ENCODE measurements around the gene NR2E1.
A peak's percentile ranks its signal among the peaks of the same experiment; 100 is the strongest.

Gene NR2E1

DNA sequence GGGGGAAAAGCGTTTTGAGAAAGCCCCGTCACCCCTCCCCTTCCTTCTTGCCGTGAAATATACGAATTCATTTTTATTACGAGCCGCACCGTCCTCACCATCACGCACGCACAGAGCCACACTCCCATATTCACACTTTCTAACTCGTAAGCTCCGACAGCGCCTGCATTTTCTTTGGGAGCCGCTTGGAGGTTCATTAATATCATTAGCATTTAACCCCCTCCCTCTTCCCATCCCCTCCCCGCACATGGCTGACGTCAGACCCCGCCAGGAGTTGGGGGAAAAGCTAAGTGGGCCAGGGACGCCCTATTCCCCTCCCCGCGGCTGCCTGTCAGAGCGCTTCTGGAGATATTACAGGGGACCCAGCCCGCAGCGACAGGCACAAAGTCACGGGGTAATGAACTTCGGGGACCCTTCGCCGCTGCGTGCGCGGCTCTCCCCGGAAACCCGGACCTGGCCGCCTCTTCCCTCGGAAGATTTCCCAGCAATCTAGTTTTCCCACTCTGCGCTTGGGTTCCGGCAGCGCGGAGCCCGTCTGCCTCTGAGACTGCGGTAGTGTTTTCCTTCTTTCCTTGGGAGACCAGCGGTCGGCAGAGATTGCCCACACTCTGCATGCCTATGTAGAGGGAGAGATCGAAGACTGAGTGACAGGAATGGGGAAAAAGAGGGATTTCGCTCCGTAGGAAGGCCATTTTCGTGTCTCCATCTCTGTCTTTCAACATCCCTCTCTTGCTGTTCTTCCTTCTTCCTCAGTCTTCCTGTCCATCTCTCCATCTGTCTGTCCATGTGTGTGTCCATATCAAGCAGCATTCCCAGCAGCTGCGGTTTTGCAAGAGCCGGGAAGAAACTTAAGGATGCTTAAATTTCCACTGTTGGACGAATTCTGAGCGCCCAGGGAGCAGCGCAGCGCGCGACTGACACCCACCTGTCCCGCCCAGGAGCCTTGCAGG lies at the start of gene NR2E1:
Gene NR2E1, plus strand, starts transcription at position 309 of the 950 bp plus-strand sequence. CDS start 744 bp downstream, outside the sequence.
- in situ Hi-C loops (cut with HindIII; ENCODE audit: low sequenced_read_pairs): no loop called here
- TF ChIP-seq, protein P1, sequence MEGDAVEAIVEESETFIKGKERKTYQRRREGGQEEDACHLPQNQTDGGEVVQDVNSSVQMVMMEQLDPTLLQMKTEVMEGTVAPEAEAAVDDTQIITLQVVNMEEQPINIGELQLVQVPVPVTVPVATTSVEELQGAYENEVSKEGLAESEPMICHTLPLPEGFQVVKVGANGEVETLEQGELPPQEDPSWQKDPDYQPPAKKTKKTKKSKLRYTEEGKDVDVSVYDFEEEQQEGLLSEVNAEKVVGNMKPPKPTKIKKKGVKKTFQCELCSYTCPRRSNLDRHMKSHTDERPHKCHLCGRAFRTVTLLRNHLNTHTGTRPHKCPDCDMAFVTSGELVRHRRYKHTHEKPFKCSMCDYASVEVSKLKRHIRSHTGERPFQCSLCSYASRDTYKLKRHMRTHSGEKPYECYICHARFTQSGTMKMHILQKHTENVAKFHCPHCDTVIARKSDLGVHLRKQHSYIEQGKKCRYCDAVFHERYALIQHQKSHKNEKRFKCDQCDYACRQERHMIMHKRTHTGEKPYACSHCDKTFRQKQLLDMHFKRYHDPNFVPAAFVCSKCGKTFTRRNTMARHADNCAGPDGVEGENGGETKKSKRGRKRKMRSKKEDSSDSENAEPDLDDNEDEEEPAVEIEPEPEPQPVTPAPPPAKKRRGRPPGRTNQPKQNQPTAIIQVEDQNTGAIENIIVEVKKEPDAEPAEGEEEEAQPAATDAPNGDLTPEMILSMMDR (IDR thresholded peaks at IDR 0.05; ENCODE audit: low read depth, low read length, missing control alignments): no peak
- no peak within 1 kb of the TSS for H3K4me3 ChIP-seq (ENCODE audit: low read depth, low read length)
- no peak for DNase-seq (ENCODE audit: low read depth)

DNA sequence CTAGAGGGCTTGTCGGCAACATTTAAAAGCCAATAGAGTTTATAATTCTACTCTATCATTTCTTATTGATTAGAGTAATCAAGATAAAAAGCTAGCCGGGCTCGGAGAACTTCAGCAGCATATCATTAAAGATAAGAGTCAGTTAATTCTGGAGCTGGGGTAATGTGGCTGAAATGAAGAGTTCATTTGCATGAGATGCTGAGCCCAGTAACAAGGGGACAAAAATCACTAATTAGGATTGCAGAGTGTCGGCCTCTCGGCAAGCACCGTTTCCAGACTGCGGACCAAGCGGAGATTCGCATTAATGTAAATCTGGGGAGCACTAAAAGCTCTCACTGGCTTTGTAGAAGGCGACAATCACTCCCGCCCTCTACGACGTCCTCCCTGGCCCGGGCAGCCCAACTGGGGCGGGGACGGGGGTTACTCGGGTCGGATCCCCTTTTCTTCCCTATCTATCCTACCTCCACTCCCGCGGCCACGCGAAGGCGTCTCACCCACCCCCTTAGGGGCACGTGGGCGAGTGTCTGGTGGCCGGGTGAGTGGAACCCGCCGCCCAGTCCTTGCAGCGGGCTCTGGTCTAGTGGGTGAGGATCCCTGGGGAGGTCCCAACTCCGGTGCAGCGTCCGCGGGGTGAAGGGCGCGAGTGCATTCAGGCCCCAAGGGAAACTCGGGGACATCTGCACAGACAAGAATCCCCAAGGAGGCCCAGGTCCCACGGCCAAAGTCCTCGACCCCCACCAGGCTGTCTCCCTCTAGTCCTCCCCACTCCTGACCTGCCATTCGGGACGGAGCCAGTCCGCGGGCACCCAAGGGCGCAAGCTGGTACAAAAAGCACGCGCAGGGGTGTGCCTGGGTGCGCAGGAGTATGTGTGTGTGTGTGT lies 49.0 kb upstream of the NR2E1 start:
- in situ Hi-C loops (cut with HindIII; ENCODE audit: low sequenced_read_pairs): loop anchor here (10.0 kb wide), 1 partner anchor 378 kb away; no protein-coding TSS in a partner anchor
- H3K4me3 ChIP-seq (ENCODE audit: low read depth, low read length): no peak overlapping the region
- DNase-seq (ENCODE audit: low read depth): no peak
- TF ChIP-seq, protein P1 (IDR thresholded peaks at IDR 0.05; ENCODE audit: low read depth, low read length, missing control alignments): no peak

DNA sequence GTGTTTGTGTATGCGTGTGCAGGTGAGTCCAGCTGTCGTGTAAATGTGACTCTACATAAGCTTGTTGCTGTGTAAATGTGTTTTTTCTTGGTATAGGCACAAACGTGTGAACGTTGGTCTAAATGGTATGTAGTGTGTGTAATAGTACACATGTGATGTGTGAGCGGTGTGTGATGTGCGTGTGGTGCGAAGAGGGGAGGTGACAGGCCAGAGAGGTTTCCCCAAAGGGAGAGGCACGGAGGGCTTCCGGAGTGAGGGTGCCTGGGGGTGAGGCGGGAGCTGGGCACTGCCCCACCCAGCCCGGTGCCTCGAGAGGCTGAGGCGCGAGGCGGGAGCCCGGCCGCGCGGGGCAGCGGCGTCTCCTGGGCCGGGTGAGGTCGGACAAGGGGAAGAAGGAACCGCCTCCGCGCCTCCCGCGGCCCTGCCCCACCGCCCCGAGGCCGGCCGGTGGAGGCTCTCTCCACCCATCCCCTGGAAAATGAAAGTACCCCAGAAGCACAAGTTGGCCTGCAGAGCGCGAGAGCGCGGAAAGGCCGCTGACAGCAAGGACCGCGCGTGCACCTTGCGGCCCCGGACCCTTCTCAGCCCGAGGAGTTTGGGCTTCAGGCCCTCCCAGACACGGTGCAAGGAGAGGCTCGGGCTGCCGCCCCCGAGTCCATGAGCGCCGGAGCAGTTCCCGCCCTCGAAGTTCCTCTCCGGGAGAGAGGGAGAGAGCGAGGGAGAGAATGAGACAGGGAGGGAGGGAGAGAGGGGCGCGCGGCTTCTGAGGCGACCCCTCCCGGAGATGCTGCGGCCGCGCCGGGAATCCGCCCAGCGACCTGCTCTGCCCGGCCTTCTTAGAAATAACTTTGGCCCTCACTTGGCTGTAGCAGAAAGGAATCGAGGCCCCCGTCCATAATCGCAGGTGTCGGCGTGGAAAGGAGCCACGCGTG lies 48.1 kb upstream of the NR2E1 start:
- DNase-seq (ENCODE audit: low read depth): no peak
- in situ Hi-C loops (cut with HindIII; ENCODE audit: low sequenced_read_pairs): loop anchor here (10.0 kb wide), 1 partner anchor 377 kb away; no protein-coding TSS in a partner anchor
- TF ChIP-seq, protein P1 (IDR thresholded peaks at IDR 0.05; ENCODE audit: low read depth, low read length, missing control alignments): no peak

DNA sequence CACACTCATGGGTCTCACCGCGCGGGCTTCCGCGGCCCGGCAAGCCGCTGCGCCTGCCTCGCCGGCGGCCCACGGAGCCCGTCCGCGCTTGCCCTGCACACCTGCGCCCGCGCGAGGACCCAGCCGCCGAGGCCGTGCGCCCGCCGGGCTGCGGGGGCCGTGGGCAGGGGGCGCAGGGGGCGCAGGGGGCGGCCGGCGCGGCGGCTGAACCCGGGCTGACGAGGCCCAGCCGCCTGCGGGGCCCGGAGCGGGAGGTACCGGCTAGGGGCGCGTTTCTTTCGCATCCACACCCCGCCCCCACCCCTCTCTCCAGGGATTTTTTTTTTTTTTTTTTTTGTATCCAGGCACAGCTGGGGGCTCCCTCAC lies 47.5 kb upstream of the NR2E1 start:
- TF ChIP-seq, protein P1 (IDR thresholded peaks at IDR 0.05; ENCODE audit: low read depth, low read length, missing control alignments): no peak
- DNase-seq (ENCODE audit: low read depth): no peak
- peak overlapping the region; percentile 51 for H3K4me3 ChIP-seq (ENCODE audit: low read depth, low read length)
- in situ Hi-C loops (cut with HindIII; ENCODE audit: low sequenced_read_pairs): loop anchor here (10.0 kb wide), 1 partner anchor 376 kb away; no protein-coding TSS in a partner anchor

More for the DNA sequence above, 48.1 kb upstream of the NR2E1 start:
- H3K4me3 ChIP-seq (ENCODE audit: low read depth, low read length): peak overlapping the region; percentile 51

DNA sequence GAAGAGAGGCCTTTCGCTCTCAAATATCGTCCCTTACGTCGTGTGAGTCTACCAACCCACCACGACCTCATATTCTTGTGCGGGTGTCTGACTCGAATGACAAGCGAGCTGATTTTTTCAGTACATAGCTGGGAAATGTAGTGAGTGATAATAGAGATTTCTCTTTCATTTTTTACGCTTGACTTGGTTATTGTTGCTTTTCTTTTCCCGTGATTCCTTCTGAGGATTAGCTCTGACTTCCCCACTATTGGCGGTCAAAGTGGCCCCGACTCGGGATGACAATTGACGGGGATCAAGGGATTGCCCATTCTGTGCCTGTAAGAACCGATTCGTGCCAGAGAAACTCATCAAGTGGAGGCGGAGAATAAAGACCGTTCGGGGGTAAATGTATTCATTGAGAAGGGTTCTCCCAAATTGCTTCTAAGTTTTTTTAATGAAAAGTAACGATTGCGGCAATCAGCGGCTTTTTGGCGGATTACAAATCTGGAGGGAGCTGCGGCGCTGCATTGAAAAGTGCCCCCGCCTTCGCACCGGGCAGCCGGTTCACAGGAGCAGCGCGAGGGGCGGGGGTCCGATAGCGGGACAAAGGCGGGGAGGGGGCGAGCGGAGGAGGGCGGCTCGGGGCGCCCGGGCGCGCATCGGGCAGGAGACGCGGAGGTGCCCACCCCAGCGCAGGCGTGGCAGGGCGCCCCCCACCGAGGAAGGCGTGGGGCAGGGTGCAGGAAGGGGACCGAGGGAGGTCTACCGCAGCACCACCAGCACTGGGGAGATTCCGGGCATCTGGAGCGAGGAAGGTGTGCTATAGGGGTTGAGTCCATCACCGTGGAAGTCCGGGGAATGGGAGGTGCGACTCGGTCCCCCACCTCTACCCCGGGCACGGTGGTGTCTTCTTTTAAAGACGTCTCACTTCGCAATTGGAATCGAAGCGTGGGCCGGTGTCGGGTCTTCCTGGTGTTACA lies 46.7 kb upstream of the NR2E1 start:
- no peak for DNase-seq (ENCODE audit: low read depth)

More for the DNA sequence above, 46.7 kb upstream of the NR2E1 start:
- H3K4me3 ChIP-seq (ENCODE audit: low read depth, low read length): peak overlapping the region; percentile 32
- TF ChIP-seq, protein P1 (IDR thresholded peaks at IDR 0.05; ENCODE audit: low read depth, low read length, missing control alignments): no peak
- in situ Hi-C loops (cut with HindIII; ENCODE audit: low sequenced_read_pairs): loop anchor here (10.0 kb wide), 1 partner anchor 376 kb away; no protein-coding TSS in a partner anchor

Data from astrocyte of the cerebellum (primary cell).